HG03108 (cell line): ENCODE results near the gene OIP5.
"Not testable (repeated sequence)": the region's sequence is repeated elsewhere in the genome, so short reads cannot be mapped to it uniquely, and the experiment has no call there.

Experiments used
- ATAC-seq: cut with Tn5 transposase; IDR thresholded peaks from one replicate; pipeline ENCODE4 v1.9.1; 2021; ENCODE audit warnings: moderate library complexity; ENCODE audit not compliant: unreplicated experiment

OIP5 gene

GRCh38 chr15:41260924-41261323, 71.5 kb downstream of the OIP5 start:
- not testable (repeated sequence) for ATAC-seq

- no peak for ATAC-seq
Observed at GRCh38 chr15:41259546-41260189, 72.7 kb downstream of the OIP5 start.
